Measurements from ENCODE around the gene SLC16A12.

GRCh38 chr10:89399956-89400355, 135.4 kb downstream of the SLC16A12 start:
- no peak for TF ChIP-seq POLR2A (IDR thresholded peaks at IDR 0.05)
- TF ChIP-seq CTCF (IDR thresholded peaks at IDR 0.05 in 4 of 5, conservative IDR thresholded peaks at IDR 0.05 in 1 of 5), result no peak
